GM12864 (cell line): Measurements from ENCODE around the gene PUS3.
A peak's percentile ranks its signal among the peaks of the same experiment; 100 is the strongest.

Experiments
- DNase-seq: peaks from one replicate; pipeline ENCODE4 v3.0.0-alpha.2; 2011; ENCODE audit warnings: low read depth
- H3K4me3 ChIP-seq: 2 replicates; pipeline ENCODE4 v1.5.1; 2011; ENCODE audit warnings: mild to moderate bottlenecking, low read depth, low read length, control low read depth
- CTCF ChIP-seq: IDR thresholded peaks from 2 replicates; pipeline ENCODE4 v1.5.1; 2011; ENCODE audit warnings: low read depth, mild to moderate bottlenecking, moderate library complexity, low read length, control low read depth, inconsistent platforms; ENCODE audit errors: missing control alignments

PUS3 gene

GRCh38 chr11:125886997-125887372 is 16.0 kb downstream of the PUS3 start:
- TF ChIP-seq CTCF: no peak
- peak; percentile 48 for DNase-seq
- H3K4me3 ChIP-seq: peak overlapping the region; percentile 69

GRCh38 chr11:125883375-125883774 is 19.6 kb downstream of the PUS3 start:
- no peak for DNase-seq
- TF ChIP-seq CTCF: no peak
- no peak overlapping the region for H3K4me3 ChIP-seq

GRCh38 chr11:125881291-125881690 is 21.7 kb downstream of the PUS3 start:
- H3K4me3 ChIP-seq: no peak overlapping the region
- no peak for DNase-seq

DNA sequence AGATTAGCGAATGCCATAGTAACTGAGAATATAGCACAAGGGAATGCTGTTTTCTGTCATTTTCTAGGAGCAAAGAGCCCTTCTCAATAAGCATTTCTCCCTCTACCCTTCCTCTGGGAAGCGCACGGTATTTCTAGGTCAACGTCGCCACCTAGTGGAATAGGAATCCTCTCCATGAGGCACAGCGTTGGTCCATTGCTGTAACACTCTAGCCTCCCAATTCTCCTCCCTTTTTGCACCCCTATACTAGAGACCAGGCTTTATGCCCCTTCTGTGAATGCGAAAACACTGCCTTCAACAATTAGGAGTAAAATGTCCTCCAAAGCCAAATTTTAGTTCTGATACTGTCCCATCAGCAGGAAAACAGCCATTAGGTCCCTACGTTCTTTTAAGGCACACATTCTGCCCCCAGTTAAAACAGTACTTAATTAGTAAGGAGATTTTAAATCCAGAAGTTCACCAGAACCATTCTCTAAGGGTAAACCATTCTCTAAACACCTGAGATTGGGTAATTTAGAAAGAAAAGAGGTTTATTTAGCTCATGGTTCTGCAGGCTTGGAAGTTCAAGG is 28.4 kb downstream of the PUS3 start:
- peak; percentile 85 for TF ChIP-seq CTCF
- DNase-seq: peak; percentile 18
- no peak overlapping the region for H3K4me3 ChIP-seq

More at GRCh38 chr11:125881291-125881690, 21.7 kb downstream of the PUS3 start:
- TF ChIP-seq CTCF: no peak

DNA sequence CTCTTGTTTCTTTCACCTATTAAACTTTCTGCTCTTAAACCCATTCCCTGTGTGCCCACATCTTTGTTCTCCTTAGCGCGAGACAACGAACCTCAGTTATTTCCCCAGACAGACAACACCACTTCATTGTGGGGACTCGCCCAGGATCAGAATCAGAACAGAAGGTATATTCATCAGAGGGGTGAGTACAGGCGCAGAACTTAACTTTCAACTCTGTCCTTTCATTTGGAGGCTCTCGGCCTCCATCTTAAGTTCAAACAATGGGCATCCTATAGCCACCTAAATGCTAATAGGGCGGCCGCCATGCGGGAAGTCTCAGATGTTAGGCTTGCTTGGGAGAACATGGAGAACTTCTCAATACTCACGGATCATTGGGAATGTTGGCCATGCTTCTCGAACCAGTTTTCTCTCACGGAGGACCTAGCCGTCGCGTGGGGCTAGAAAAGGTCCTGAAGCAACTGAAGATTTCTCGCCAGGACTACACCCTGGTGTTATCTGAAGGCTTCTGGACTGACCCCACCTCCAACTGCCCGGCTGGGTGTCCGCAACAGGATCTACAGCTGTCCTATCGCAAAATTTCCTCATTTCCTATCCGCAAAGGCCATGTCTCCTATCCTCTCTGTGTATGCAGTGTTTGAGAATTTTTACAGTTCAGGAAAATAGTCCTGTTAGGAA is 29.0 kb downstream of the PUS3 start:
- no peak for DNase-seq
- TF ChIP-seq CTCF: no peak
- H3K4me3 ChIP-seq: no peak overlapping the region

GRCh38 chr11:125872138-125872491 is 30.9 kb downstream of the PUS3 start:
- H3K4me3 ChIP-seq: no peak overlapping the region
- TF ChIP-seq CTCF: no peak
- DNase-seq: no peak
